ENCODE results near the gene TSPEAR. TPM values are rescaled to one million over a fixed set of nuclear protein-coding genes. Genes with fewer than 3 reads are reported as not detected.
A peak's percentile ranks its signal among the peaks of the same experiment; 100 is the strongest.

Gene TSPEAR
- total and polyA plus RNA-seq, 2 of the 13 experiments (the other 11 are each of a cell fraction or from before 2014, with no cell fraction given) = 0.07 to 0.32 TPM

- TF ChIP-seq RERE (CRISPR knock-in tag; IDR thresholded peaks at IDR 0.05; ENCODE audit: low read depth) = no peak
- 0 out of 2 replicates have a peak, but pooled peaks have one; percentile 16 for TF ChIP-seq KDM4B (CRISPR knock-in tag; IDR thresholded peaks at IDR 0.05)
- TF ChIP-seq TRAFD1 (CRISPR knock-in tag; IDR thresholded peaks at IDR 0.05; ENCODE audit: borderline replicate concordance) = no peak
- TF ChIP-seq NFRKB (IDR thresholded peaks at IDR 0.05) = no peak
- no peak for TF ChIP-seq POLR2A (IDR thresholded peaks at IDR 0.05; ENCODE audit: insufficient read depth in 1 of 2, low read depth in 2 of 2, low read length in 2 of 2)
- TF ChIP-seq ZNF563 (CRISPR knock-in tag; IDR thresholded peaks at IDR 0.05) = peak; percentile 79
- peak; percentile 66 for TF ChIP-seq UBTF (CRISPR knock-in tag; IDR thresholded peaks at IDR 0.05)
- TF ChIP-seq MBNL3 (CRISPR knock-in tag; conservative IDR thresholded peaks at IDR 0.05) = no peak
- TF ChIP-seq POLR2G (IDR thresholded peaks at IDR 0.05; ENCODE audit: low read depth, low read length) = no peak
- no peak for TF ChIP-seq ZBTB7B (CRISPR knock-in tag; IDR thresholded peaks at IDR 0.05)
- TF ChIP-seq GATAD1 (CRISPR knock-in tag; IDR thresholded peaks at IDR 0.05) = no peak
- no peak for TF ChIP-seq HNRNPUL1 (IDR thresholded peaks at IDR 0.05; ENCODE audit: low read depth, low read length)
- TF ChIP-seq CERS6 (CRISPR knock-in tag; IDR thresholded peaks at IDR 0.05) = no peak
- no peak for TF ChIP-seq DRAP1 (CRISPR knock-in tag; IDR thresholded peaks at IDR 0.05)
- no peak for TF ChIP-seq ZNF496 (CRISPR knock-in tag; IDR thresholded peaks at IDR 0.05; ENCODE audit: insufficient replicate concordance)
- no peak for TF ChIP-seq PRDM4 (CRISPR knock-in tag; IDR thresholded peaks at IDR 0.05; ENCODE audit: borderline replicate concordance)
These were observed 200.7 kb downstream of the TSPEAR start (continued) for GRCh38 chr21:44510508-44511218.
